Gastrocnemius medialis (tissue), 4 donors: ENCODE data around the gene GRID2.

Source experiments
- POLR2A ChIP-seq, 2 donors: fragments of 450-650 bp; IDR thresholded peaks; one replicate each; pipeline ENCODE4 v1.6.1; 2017; ENCODE audit warnings: antibody characterized with exemption in 2 of 2, mild to moderate bottlenecking in 2 of 2, moderate library complexity in 2 of 2
- TF ChIP-seq, protein P1 (sequence below), 5 experiments: fragments of 450-650 bp in 3 of 5; fragments of 200-600 bp in 2 of 5; sonication (generic) in 2 of 5; IDR thresholded peaks in 4 of 5; conservative IDR thresholded peaks in 1 of 5; 1 replicate in 4 of 5; 2 replicates in 1 of 5; pipeline ENCODE4 v1.5.1; 2016 to 2019; ENCODE audit warnings: antibody characterized with exemption in 5 of 5, mild to moderate bottlenecking in 3 of 5, moderate library complexity in 3 of 5

DNA sequence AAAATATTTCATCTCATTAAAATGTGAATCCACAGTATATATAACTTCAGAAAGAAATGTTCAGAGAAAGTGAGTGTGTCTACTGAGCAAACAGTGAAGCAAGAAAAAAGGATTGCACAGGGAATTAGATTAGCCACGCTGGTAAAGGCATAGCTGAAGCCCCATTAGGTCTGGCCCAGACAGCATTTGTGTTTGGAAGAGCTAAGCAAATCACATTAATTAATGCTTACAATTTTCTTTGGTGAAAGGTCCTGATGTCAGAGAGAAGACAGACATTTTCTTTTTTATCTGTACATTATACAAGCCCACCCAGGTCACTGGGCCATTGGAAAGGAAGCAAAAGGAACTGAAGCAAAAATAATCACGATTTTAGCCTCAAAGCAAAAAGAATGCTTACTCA lies 354.6 kb downstream of the GRID2 start:
- TF ChIP-seq, protein P1, sequence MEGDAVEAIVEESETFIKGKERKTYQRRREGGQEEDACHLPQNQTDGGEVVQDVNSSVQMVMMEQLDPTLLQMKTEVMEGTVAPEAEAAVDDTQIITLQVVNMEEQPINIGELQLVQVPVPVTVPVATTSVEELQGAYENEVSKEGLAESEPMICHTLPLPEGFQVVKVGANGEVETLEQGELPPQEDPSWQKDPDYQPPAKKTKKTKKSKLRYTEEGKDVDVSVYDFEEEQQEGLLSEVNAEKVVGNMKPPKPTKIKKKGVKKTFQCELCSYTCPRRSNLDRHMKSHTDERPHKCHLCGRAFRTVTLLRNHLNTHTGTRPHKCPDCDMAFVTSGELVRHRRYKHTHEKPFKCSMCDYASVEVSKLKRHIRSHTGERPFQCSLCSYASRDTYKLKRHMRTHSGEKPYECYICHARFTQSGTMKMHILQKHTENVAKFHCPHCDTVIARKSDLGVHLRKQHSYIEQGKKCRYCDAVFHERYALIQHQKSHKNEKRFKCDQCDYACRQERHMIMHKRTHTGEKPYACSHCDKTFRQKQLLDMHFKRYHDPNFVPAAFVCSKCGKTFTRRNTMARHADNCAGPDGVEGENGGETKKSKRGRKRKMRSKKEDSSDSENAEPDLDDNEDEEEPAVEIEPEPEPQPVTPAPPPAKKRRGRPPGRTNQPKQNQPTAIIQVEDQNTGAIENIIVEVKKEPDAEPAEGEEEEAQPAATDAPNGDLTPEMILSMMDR (IDR thresholded peaks at IDR 0.05 in 4 of 5, conservative IDR thresholded peaks at IDR 0.05 in 1 of 5) = no peak
- no peak for TF ChIP-seq POLR2A (IDR thresholded peaks at IDR 0.05)
